DOHH2 (cell line): Measurements from ENCODE around the gene RANBP3L.

Experiments
- H3F3A ChIP-seq: fragments of 200-600 bp; sonication (generic), shearing (Covaris generic); 2 replicates; pipeline ENCODE4 v1.6.0; 2016; ENCODE audit warnings: antibody characterized with exemption, mild to moderate bottlenecking; ENCODE audit not compliant: control insufficient read depth, insufficient read depth
- H3K27ac ChIP-seq: fragments of 200-600 bp; sonication (generic); 2 replicates; pipeline ENCODE4 v1.5.1; 2014; ENCODE audit warnings: low read depth, mild to moderate bottlenecking, low read length, moderate library complexity
- H3K27me3 ChIP-seq: fragments of 200-600 bp; sonication (generic); 2 replicates; pipeline ENCODE4 v1.6.1; 2014; ENCODE audit warnings: mild to moderate bottlenecking, low read length, mixed read lengths; ENCODE audit not compliant: control insufficient read depth
- H3K36me3 ChIP-seq: fragments of 200-600 bp; sonication (generic); 2 replicates; pipeline ENCODE4 v1.6.1; 2014; ENCODE audit warnings: mild to moderate bottlenecking, low read length, moderate library complexity, mixed read lengths; ENCODE audit not compliant: control insufficient read depth
- H3K4me1 ChIP-seq: fragments of 200-600 bp; sonication (generic); 2 replicates; pipeline ENCODE4 v1.6.1; 2014; ENCODE audit warnings: mild to moderate bottlenecking, low read length, mixed read lengths; ENCODE audit not compliant: control insufficient read depth
- H3K4me2 ChIP-seq: fragments of 200-600 bp; sonication (generic); 2 replicates; pipeline ENCODE4 v1.6.0; 2014; ENCODE audit warnings: mild to moderate bottlenecking, low read length, moderate library complexity
- H3K4me3 ChIP-seq: fragments of 200-600 bp; sonication (generic); 2 replicates; pipeline ENCODE4 v1.5.1; 2014; ENCODE audit warnings: mild to moderate bottlenecking, low read length, mixed read lengths
- H3K79me2 ChIP-seq: fragments of 200-600 bp; sonication (generic); 2 replicates; pipeline ENCODE4 v1.6.1; 2014; ENCODE audit warnings: mild to moderate bottlenecking, low read length, mixed read lengths; ENCODE audit not compliant: control insufficient read depth
- H3K9me2 ChIP-seq: fragments of 200-600 bp; sonication (generic); replicated peaks from 2 replicates; pipeline ENCODE4 v1.6.1; 2014; ENCODE audit warnings: mild to moderate bottlenecking, low read length, mixed read lengths; ENCODE audit not compliant: control insufficient read depth
- H3K9me3 ChIP-seq: fragments of 200-600 bp; sonication (generic); 2 replicates; pipeline ENCODE4 v1.6.1; 2014; ENCODE audit warnings: antibody characterized with exemption, low read length, mixed read lengths; ENCODE audit not compliant: control insufficient read depth, insufficient read depth
- H4K20me1 ChIP-seq: fragments of 200-600 bp; sonication (generic); 2 replicates; pipeline ENCODE4 v1.6.0; 2014; ENCODE audit warnings: low read depth, mild to moderate bottlenecking, antibody characterized with exemption, low read length, moderate library complexity; ENCODE audit not compliant: control insufficient read depth, insufficient read depth
- CTCF ChIP-seq: fragments of 200-600 bp; sonication (generic); IDR thresholded peaks from one replicate; pipeline ENCODE4 v1.5.1; 2014; ENCODE audit warnings: antibody characterized with exemption, mild to moderate bottlenecking, low read depth, low read length; ENCODE audit not compliant: poor library complexity, severe bottlenecking
- EZH2phosphoT487 ChIP-seq: fragments of 200-600 bp; sonication (generic); IDR thresholded peaks from 2 replicates; pipeline ENCODE4 v1.6.1; 2017; ENCODE audit warnings: borderline replicate concordance, mild to moderate bottlenecking, antibody characterized with exemption, low read length, moderate library complexity, mixed read lengths

Gene RANBP3L

DNA sequence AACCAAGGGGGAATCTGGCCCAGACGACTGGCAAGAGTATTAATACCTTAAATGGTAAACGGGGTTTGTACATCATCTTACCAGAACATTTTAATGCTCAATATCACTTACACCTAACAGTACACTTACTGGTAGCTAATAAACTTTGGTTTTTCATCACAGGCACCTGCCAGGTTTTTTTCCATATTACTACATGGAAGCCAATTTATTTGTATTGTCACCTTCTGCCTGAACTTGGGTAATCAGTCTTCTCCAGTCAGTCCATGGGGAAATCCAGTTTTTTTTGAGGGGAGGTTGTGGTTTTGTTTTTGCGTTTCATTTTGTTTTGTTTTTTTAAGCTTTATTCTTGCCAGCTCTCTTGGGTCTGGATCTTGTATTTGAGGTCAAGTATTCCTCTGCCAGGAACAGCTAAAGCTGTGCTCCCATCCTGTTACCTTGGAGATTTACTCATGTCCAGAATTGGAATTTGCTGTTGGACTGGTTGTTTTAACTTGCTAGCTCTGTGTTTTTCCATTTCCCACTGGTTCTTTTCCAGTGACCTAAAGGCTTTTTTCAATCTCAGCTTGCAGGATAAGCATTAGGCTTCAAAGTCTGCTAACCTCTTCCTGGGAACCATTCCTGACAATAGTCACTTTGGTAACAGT, 48.9 kb downstream of the RANBP3L start:
- Histone ChIP-seq H3K9me3 (no peaks in the 10 kb centered on the region), H3K79me2 (no peaks in the 10 kb centered on the region), H3K36me3 (no peaks in the 10 kb centered on the region), H3F3A (no peaks in the 10 kb centered on the region), H4K20me1 (no peaks in the 10 kb centered on the region), H3K27me3 (no peaks in the 10 kb centered on the region), H3K9me2 (no peaks in the 10 kb centered on the region), H3K4me1 (peaks cover 14% of the 10 kb centered on the region), H3K4me2 (no peak overlapping the region), H3K27ac (no peak overlapping the region), H3K4me3 (no peak overlapping the region)
- no peak for TF ChIP-seq CTCF
- TF ChIP-seq EZH2phosphoT487: no peak

GRCh38 chr5:36251218-36251617, 50.5 kb downstream of the RANBP3L start:
- Histone ChIP-seq H3K27ac (no peak overlapping the region), H3K36me3 (no peaks in the 10 kb centered on the region), H3K27me3 (no peaks in the 10 kb centered on the region), H3F3A (no peaks in the 10 kb centered on the region), H3K79me2 (no peaks in the 10 kb centered on the region), H4K20me1 (no peaks in the 10 kb centered on the region), H3K4me1 (peaks cover 6% of the 10 kb centered on the region), H3K4me2 (no peak overlapping the region), H3K9me3 (no peaks in the 10 kb centered on the region), H3K4me3 (no peak overlapping the region), H3K9me2 (no peaks in the 10 kb centered on the region)
- no peak for TF ChIP-seq EZH2phosphoT487
- TF ChIP-seq CTCF: no peak

DNA sequence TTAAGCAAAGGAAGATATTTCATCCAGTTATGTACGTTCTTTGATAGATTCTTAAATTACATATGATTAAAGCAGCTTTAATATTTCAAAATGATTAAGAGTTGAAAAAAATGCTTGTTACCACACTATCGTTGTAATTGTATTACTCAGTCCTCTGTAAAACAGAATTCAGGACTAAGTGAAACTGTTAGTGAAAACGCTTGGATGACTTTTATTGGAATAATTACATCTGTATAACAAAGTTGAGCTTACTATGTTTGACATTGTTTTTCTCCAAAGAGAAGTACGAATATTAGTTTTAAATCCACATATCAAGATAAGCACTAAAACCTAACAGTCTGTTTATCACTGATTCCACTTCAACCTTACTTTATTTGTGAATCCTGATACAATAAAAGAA, 51.3 kb downstream of the RANBP3L start:
- no peaks in the 10 kb centered on the region for H3K79me2 ChIP-seq
- H3K27me3 ChIP-seq: no peaks in the 10 kb centered on the region
- no peaks in the 10 kb centered on the region for H4K20me1 ChIP-seq
- no peaks in the 10 kb centered on the region for H3K9me3 ChIP-seq
- H3K9me2 ChIP-seq: no peaks in the 10 kb centered on the region
- no peak overlapping the region for H3K27ac ChIP-seq
- H3K4me3 ChIP-seq: no peak overlapping the region
- no peak for TF ChIP-seq EZH2phosphoT487
- TF ChIP-seq CTCF: no peak
- H3K4me1 ChIP-seq: peaks cover 6% of the 10 kb centered on the region
- no peaks in the 10 kb centered on the region for H3F3A ChIP-seq
- no peak overlapping the region for H3K4me2 ChIP-seq
- no peaks in the 10 kb centered on the region for H3K36me3 ChIP-seq
